GM12878 (cell line): ENCODE data around the gene C1D. TPM values are rescaled to one million over a fixed set of nuclear protein-coding genes. Genes with fewer than 3 reads are reported as not detected.

Experiments
- ATAC-seq: fragments of 200-7000 bp; cut with Tn5 transposase; 3 replicates; pipeline ENCODE4 v1.9.1; 2020; ENCODE audit warnings: mild to moderate bottlenecking, moderate library complexity
- BruUV-seq: library from RNA; stranded (reverse); fragments of 400-500 nt; replicated peaks from 2 replicates; lab custom pipeline; 2021; lab: Mats Ljungman, UMichigan
- CTCF ChIA-PET: fragments of 300-600 bp; sonication (Branson Sonifier 250); formaldehyde crosslinking; extraction: SDS; loops from one replicate; lab custom pipeline; 2021; ENCODE audit warnings: inconsistent platforms; lab: Yijun Ruan, JAX
- POLR2A ChIA-PET: fragments of 350-600 bp; formaldehyde crosslinking; extraction: SDS; loops from one replicate; lab custom pipeline; 2021; ENCODE audit warnings: inconsistent platforms; lab: Charles Lee
- RAD21 ChIA-PET: fragments of 300-600 bp; sonication (Branson Sonifier 250); formaldehyde crosslinking; loops from one replicate; lab custom pipeline; 2023; ENCODE audit warnings: antibody characterized with exemption; ENCODE audit not compliant: unreplicated experiment; lab: Charles Lee
- SMC1A ChIA-PET: fragments of 300-600 bp; sonication (Branson Sonifier 250); formaldehyde crosslinking; loops from one replicate; lab custom pipeline; 2023; ENCODE audit not compliant: unreplicated experiment, uncharacterized antibody; lab: Charles Lee
- DNase-seq: peaks from one replicate; pipeline ENCODE4 v3.0.0-alpha.2; 2011; ENCODE audit warnings: low read depth, low spot score
- FAIRE-seq: peaks from 3 replicates; lab custom pipeline; 2011; peaks lifted over from hg19 to GRCh38; lab: Jason Lieb, UNC
- H2AFZ ChIP-seq: 2 replicates; pipeline ENCODE4 v1.6.0; 2011; ENCODE audit warnings: low read depth, low read length, control low read depth; ENCODE audit not compliant: control insufficient read depth
- H3K27ac ChIP-seq: 2 replicates; pipeline ENCODE4 v1.5.1; 2011; ENCODE audit warnings: control low read depth; ENCODE audit not compliant: control insufficient read depth, insufficient read depth
- H3K27me3 ChIP-seq, 2 experiments: replicated peaks in 1 of 2; 2 replicates each; pipeline versions ENCODE4 v1.6.0 to v1.6.1; 2011; ENCODE audit warnings: low read length in 1 of 2; ENCODE audit not compliant: control insufficient read depth in 2 of 2, insufficient read depth in 2 of 2
- H3K36me3 ChIP-seq, 2 experiments: 2 replicates each; pipeline ENCODE4 v1.5.1; 2011; ENCODE audit warnings: low read length in 1 of 2; ENCODE audit not compliant: control insufficient read depth in 2 of 2, insufficient read depth in 2 of 2
- H3K4me1 ChIP-seq: 2 replicates; pipeline ENCODE4 v1.6.1; 2011; ENCODE audit warnings: mild to moderate bottlenecking, low read length, moderate library complexity, mixed read lengths; ENCODE audit not compliant: control insufficient read depth, insufficient read depth
- H3K4me2 ChIP-seq: 2 replicates; pipeline ENCODE4 v1.6.0; 2011; ENCODE audit warnings: control low read depth; ENCODE audit not compliant: control insufficient read depth, insufficient read depth
- H3K4me3 ChIP-seq: fragments of 200-600 bp; sonication (generic); 2 replicates; pipeline ENCODE4 v1.5.1; 2016
- H3K79me2 ChIP-seq: 2 replicates; pipeline ENCODE4 v1.6.0; 2011; ENCODE audit warnings: low read length; ENCODE audit not compliant: control insufficient read depth, insufficient read depth
- H3K9ac ChIP-seq: 2 replicates; pipeline ENCODE4 v1.8.0; 2011; ENCODE audit warnings: low read length, control low read depth, mixed read lengths; ENCODE audit not compliant: control insufficient read depth, insufficient read depth
- H3K9me3 ChIP-seq: replicated peaks from 3 replicates; pipeline ENCODE4 v1.5.1; 2011; ENCODE audit warnings: mild to moderate bottlenecking, low read length; ENCODE audit not compliant: control insufficient read depth, insufficient read depth
- H4K20me1 ChIP-seq: 2 replicates; pipeline ENCODE4 v1.6.0; 2011; ENCODE audit not compliant: control insufficient read depth, insufficient read depth
- ASH2L ChIP-seq: fragments of 300-600, 200-600 bp; sonication (generic); IDR thresholded peaks from 2 replicates; pipeline ENCODE4 v1.6.1; 2017; ENCODE audit warnings: low read depth, mild to moderate bottlenecking, borderline replicate concordance
- BCL11A ChIP-seq: IDR thresholded peaks from 2 replicates; pipeline ENCODE4 v1.6.1; 2011; ENCODE audit warnings: low read depth, low read length
- BCL3 ChIP-seq: IDR thresholded peaks from 2 replicates; pipeline ENCODE4 v1.6.1; 2011; ENCODE audit warnings: borderline replicate concordance, low read depth, mild to moderate bottlenecking, moderate library complexity, low read length; ENCODE audit not compliant: insufficient read depth, poor library complexity, severe bottlenecking
- BHLHE40 ChIP-seq, 2 experiments: fragments of 450-650 bp in 1 of 2; IDR thresholded peaks; 2 replicates each; pipeline ENCODE4 v1.6.1; 2011 to 2017; ENCODE audit warnings: low read depth in 2 of 2, borderline replicate concordance in 1 of 2, improper control_type of control experiment in 1 of 2, low read length in 1 of 2, mild to moderate bottlenecking in 1 of 2
- CBFB ChIP-seq: IDR thresholded peaks from 2 replicates; pipeline ENCODE4 v1.6.1; 2016; ENCODE audit warnings: antibody characterized with exemption, low read depth
- CBX5 ChIP-seq: sonication (generic); IDR thresholded peaks from 2 replicates; pipeline ENCODE4 v1.6.1; 2016; ENCODE audit warnings: low read depth, moderate library complexity, mild to moderate bottlenecking, inconsistent platforms
- ESRRA ChIP-seq: IDR thresholded peaks from 2 replicates; pipeline ENCODE4 v1.6.1; 2012; ENCODE audit warnings: mild to moderate bottlenecking, low read length, improper control_type of control experiment
- FOS ChIP-seq: IDR thresholded peaks from 3 replicates; pipeline ENCODE4 v1.6.1; 2011; ENCODE audit warnings: borderline replicate concordance; ENCODE audit not compliant: insufficient read length; ENCODE audit errors: extremely low read depth
- FOXM1 ChIP-seq: IDR thresholded peaks from 2 replicates; pipeline ENCODE4 v1.6.1; 2012; ENCODE audit warnings: low read depth, mild to moderate bottlenecking, inconsistent platforms, low read length, moderate library complexity
- KLF5 ChIP-seq: fragments of 450-650 bp; IDR thresholded peaks from 2 replicates; pipeline ENCODE4 v1.6.1; 2014; ENCODE audit warnings: mild to moderate bottlenecking; ENCODE audit not compliant: partially characterized antibody
- NFIC ChIP-seq: IDR thresholded peaks from 2 replicates; pipeline ENCODE4 v1.6.1; 2012; ENCODE audit warnings: low read depth, mild to moderate bottlenecking, inconsistent platforms, low read length, moderate library complexity
- NR2F1 ChIP-seq: fragments of 450-650 bp; conservative IDR thresholded peaks from 2 replicates; pipeline ENCODE4 v1.6.1; 2017; ENCODE audit warnings: mild to moderate bottlenecking
- RCOR1 ChIP-seq: conservative IDR thresholded peaks from 2 replicates; pipeline ENCODE4 v1.6.1; 2012; ENCODE audit warnings: low read depth, low read length, improper control_type of control experiment
- RUNX3 ChIP-seq: IDR thresholded peaks from 2 replicates; pipeline ENCODE4 v1.6.1; 2012; ENCODE audit warnings: low read length, inconsistent platforms
- SIX5 ChIP-seq: IDR thresholded peaks from 2 replicates; pipeline ENCODE4 v1.6.1; 2011; ENCODE audit warnings: mild to moderate bottlenecking, low read depth, low read length, moderate library complexity; ENCODE audit not compliant: severe bottlenecking
- SMAD5 ChIP-seq: IDR thresholded peaks from 2 replicates; pipeline ENCODE4 v1.6.1; 2016; ENCODE audit warnings: antibody characterized with exemption, low read depth
- SMARCA5 ChIP-seq: fragments of 450-650 bp; IDR thresholded peaks from 2 replicates; pipeline ENCODE4 v1.6.1; 2017; ENCODE audit warnings: mild to moderate bottlenecking
- TAF1 ChIP-seq: IDR thresholded peaks from 2 replicates; pipeline ENCODE4 v1.6.1; 2011; ENCODE audit warnings: mild to moderate bottlenecking, low read depth, low read length, borderline replicate concordance
- USF2 ChIP-seq: IDR thresholded peaks from 2 replicates; pipeline ENCODE4 v1.6.1; 2011; ENCODE audit warnings: low read depth, low read length, improper control_type of control experiment, borderline replicate concordance
- WGBS: methylation state at CpG from one replicate; pipeline ENCODE4 v1.1.6; 2016; ENCODE audit warnings: low lambda C conversion rate; ENCODE audit not compliant: insufficient replicate concordance, insufficient coverage; ENCODE audit errors: missing lambda C conversion rate; 5-methylcytosine and 5-hydroxymethylcytosine counted together
- in situ Hi-C: fragments of 300-500 bp; cut with MboI; formaldehyde crosslinking; loops from 9 replicates; pipeline ENCODE4 v1.14.3; 2018; ENCODE audit warnings: mixed read lengths
- intact Hi-C: fragments of 100-400 bp; cut with micrococcal nuclease; formaldehyde crosslinking; loops from one replicate; pipeline ENCODE4 v1.14.2; 2022; ENCODE audit not compliant: unreplicated experiment
- polyA plus RNA-seq, 11 experiments: library from polyadenylated mRNA; depleted of rRNA in 4 of 11; unstranded in 6 of 11; stranded (reverse) in 5 of 11; fragments of >200 nt; fragmentation: Nextera tagmentation in 4 of 11; fragmentation: Illumina TruSeq in 1 of 11; extraction: Ambion mirVana in 4 of 11; extraction: Trizol in 1 of 11; gene quantifications; 1 replicate in 1 of 11; 2 replicates in 10 of 11; pipeline versions ENCODE4 v1.2.1 to v1.2.3, GENCODE V29; 2011 to 2016; ENCODE audit warnings: inconsistent platforms in 2 of 11, missing spikeins in 2 of 11, low read depth in 1 of 11
- total RNA-seq, 4 experiments: library from RNA; depleted of rRNA in 3 of 4; stranded (reverse); fragments of >200 nt in 3 of 4; fragmentation: Illumina TruSeq in 1 of 4; extraction: Trizol in 1 of 4; gene quantifications; 2 replicates each; pipeline versions ENCODE4 v1.2.1 to v1.2.3, GENCODE V29; 2013 to 2021

The C1D gene
- total and polyA plus RNA-seq, 10 of the 15 experiments (the other 5 are each of a cell fraction or from before 2014, with no cell fraction given) = 18.9 to 152 (median 59.1) TPM

GRCh38 chr2:68093634-68094033, 30.8 kb upstream of the C1D start:
- intact Hi-C loops (no loop called here), in situ Hi-C loops (no loop called here)
- Histone ChIP-seq H2AFZ (no peak overlapping the region), H3K9ac (no peak overlapping the region), H4K20me1 (no peaks in the 10 kb centered on the region), H3K9me3 (no peaks in the 10 kb centered on the region), H3K27me3 (no peaks in the 10 kb centered on the region), H3K4me1 (no peaks in the 10 kb centered on the region), H3K4me3 (no peak overlapping the region), H3K4me2 (no peak overlapping the region), H3K27ac (no peak overlapping the region), H3K79me2 (no peaks in the 10 kb centered on the region), H3K36me3 (no peaks in the 10 kb centered on the region)
- ATAC-seq (no peak), DNase-seq (no peak), FAIRE-seq (no peak)
- SMC1A ChIA-PET = no interaction called here
- 74% methylated on average over 2 of the region's 2 CpGs for WGBS
- no peak for TF ChIP-seq CBX5
- TF ChIP-seq BCL11A = no peak
- TF ChIP-seq SMARCA5 = no peak
- TF ChIP-seq BCL3 = no peak
- no peak for TF ChIP-seq RUNX3
- TF ChIP-seq FOXM1 = no peak
- TF ChIP-seq SMAD5 = no peak
- TF ChIP-seq ASH2L = no peak
- TF ChIP-seq SIX5 = no peak
- no peak for TF ChIP-seq ESRRA
- TF ChIP-seq FOS = no peak
- TF ChIP-seq BHLHE40 (IDR thresholded peaks at IDR 0.05; ENCODE audit: borderline replicate concordance in 1 of 2, low read depth in 2 of 2, low read length in 1 of 2) = no peak
- no peak for TF ChIP-seq CBFB
- no peak for TF ChIP-seq NR2F1
- TF ChIP-seq NFIC = no peak
- no peak for TF ChIP-seq RCOR1
- no peak for TF ChIP-seq USF2
- TF ChIP-seq TAF1 = no peak
- TF ChIP-seq KLF5 = no peak
- POLR2A ChIA-PET = no interaction called here
- CTCF ChIA-PET = interaction anchor here (0.7 kb wide), 1 partner anchor 16 kb away, joined by 3 read pairs; no protein-coding TSS in a partner anchor
- RAD21 ChIA-PET = no interaction called here
- no TSS peak for BruUV-seq
